Activated CD4-positive, CD25-positive, alpha-beta regulatory T cell (primary cell): ENCODE data around the gene ELL2.
"Not testable (repeated sequence)": the region's sequence is repeated elsewhere in the genome, so short reads cannot be mapped to it uniquely, and the experiment has no call there.

ENCODE experiments used
- DNase-seq, 4 experiments: peaks; one replicate each; lab custom pipeline; 2025; lab: John Stamatoyannopoulos, UW

The ELL2 gene

DNA sequence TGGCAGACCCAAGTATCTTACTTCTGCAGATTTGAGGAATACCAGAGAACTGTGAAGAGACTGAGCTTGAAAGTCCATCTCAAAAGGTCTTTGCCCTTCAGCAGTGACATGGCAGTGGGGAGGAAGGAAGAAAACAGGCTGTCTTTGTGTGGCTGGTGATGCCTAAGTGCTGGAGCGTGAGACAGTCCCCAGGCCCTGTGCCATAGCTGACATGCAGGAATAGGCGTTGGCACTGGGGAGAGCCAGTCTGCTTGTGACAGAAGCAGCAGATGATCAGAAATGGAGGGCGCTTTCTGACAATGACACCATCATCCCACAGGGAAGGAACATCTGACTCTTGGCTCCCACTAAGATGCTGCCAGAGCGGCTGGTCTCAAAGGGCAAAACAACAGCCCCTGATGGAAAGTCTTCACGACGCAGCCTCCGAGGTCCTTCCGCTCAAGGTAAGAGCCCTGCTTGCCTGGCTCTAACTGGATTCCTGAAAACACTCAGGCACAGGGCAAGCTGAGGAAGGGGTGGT, 123.6 kb downstream of the ELL2 start:
- no peak for DNase-seq

DNA sequence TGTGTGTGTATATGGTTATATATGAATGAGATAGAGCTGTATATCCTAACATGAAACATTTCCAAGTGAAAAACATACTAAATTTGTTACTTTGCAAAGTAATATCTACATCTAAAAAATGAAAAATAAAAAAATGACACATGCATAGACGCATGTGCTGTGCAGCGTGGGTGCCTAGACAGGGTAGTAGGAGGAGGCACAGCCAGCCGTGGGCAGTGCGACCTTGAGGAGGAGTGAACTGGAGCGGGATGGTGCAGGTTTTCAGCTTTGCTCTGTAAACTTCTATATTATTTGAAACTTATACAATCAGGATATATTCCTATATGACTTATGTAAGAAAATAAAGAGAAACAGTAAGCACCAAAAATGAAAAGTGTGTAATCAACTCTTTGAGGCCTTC, 124.2 kb downstream of the ELL2 start:
- no peak for DNase-seq

- DNase-seq: not testable (repeated sequence)
These were observed 124.7 kb downstream of the ELL2 start for GRCh38 chr5:95836971-95837370.

DNA sequence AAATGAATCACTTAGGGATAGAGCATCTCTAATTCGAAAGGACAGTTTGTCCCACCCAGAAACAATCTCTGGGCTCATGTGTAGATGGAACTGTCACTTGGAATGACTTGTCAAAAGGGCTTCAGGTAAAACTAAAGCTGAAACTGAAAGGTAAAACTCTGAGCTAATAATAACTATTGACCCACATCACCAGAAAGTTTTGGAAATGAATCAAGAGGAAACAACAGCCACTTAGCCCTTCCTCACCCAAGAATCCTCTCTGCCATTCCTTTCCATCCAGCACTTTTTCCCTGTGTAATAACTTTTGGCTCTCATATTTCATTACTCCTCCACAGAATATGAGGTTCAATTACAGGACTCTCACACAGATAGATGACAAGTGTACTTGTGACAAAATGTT, 125.1 kb downstream of the ELL2 start:
- no peak for DNase-seq

- DNase-seq: no peak
These were observed 125.8 kb downstream of the ELL2 start for GRCh38 chr5:95835682-95836385.
